Measurements from ENCODE around the gene WAS. TPM values are rescaled to one million over a fixed set of nuclear protein-coding genes. Genes with fewer than 3 reads are reported as not detected.
"Not testable (repeated sequence)": the region's sequence is repeated elsewhere in the genome, so short reads cannot be mapped to it uniquely, and the experiment has no call there.

WAS gene
- total and polyA plus RNA-seq, 3 donors from 2014 or later, result 2.5 to 5.5 (median 4.7) TPM

- H3K36me3 ChIP-seq (ENCODE audit: low read depth, missing control alignments), result no peaks in the 10 kb centered on the region
- DNase-seq, result no peak
- WGBS, 2 donors, result 76 to 86% methylated on average over 2 of the region's 2 CpGs
- no peaks in the 10 kb centered on the region for H3K27me3 ChIP-seq
- H3K4me3 ChIP-seq, result no peak overlapping the region
- no peak overlapping the region for H3K27ac ChIP-seq
- no peaks in the 10 kb centered on the region for H3K9me3 ChIP-seq
- no peaks in the 10 kb centered on the region for H3K4me1 ChIP-seq
- intact Hi-C loops (cut with DNase I; ENCODE audit: low total_unique reads), result no loop called here
- TF ChIP-seq POLR2A (IDR thresholded peaks at IDR 0.05), result no peak
- TF ChIP-seq, protein P1, sequence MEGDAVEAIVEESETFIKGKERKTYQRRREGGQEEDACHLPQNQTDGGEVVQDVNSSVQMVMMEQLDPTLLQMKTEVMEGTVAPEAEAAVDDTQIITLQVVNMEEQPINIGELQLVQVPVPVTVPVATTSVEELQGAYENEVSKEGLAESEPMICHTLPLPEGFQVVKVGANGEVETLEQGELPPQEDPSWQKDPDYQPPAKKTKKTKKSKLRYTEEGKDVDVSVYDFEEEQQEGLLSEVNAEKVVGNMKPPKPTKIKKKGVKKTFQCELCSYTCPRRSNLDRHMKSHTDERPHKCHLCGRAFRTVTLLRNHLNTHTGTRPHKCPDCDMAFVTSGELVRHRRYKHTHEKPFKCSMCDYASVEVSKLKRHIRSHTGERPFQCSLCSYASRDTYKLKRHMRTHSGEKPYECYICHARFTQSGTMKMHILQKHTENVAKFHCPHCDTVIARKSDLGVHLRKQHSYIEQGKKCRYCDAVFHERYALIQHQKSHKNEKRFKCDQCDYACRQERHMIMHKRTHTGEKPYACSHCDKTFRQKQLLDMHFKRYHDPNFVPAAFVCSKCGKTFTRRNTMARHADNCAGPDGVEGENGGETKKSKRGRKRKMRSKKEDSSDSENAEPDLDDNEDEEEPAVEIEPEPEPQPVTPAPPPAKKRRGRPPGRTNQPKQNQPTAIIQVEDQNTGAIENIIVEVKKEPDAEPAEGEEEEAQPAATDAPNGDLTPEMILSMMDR (IDR thresholded peaks at IDR 0.05), result no peak
Observed at GRCh38 chrX:48665991-48666390, 17.6 kb upstream of the WAS start.

- no peaks in the 10 kb centered on the region for H3K9me3 ChIP-seq
- H3K4me1 ChIP-seq, result no peaks in the 10 kb centered on the region
- H3K27ac ChIP-seq, result no peak overlapping the region
- H3K27me3 ChIP-seq, result no peaks in the 10 kb centered on the region
- no peaks in the 10 kb centered on the region for H3K36me3 ChIP-seq (ENCODE audit: low read depth, missing control alignments)
- DNase-seq, result no peak
- H3K4me3 ChIP-seq, result no peak overlapping the region
- TF ChIP-seq, protein P1 (IDR thresholded peaks at IDR 0.05), result no peak
- no peak for TF ChIP-seq POLR2A (IDR thresholded peaks at IDR 0.05)
- 90 to 100% methylated on average over 1 to 4 of the region's 4 CpGs for WGBS, 2 donors
- intact Hi-C loops (cut with DNase I; ENCODE audit: low total_unique reads), result no loop called here
Observed at GRCh38 chrX:48666649-48667048, 16.9 kb upstream of the WAS start.

DNA sequence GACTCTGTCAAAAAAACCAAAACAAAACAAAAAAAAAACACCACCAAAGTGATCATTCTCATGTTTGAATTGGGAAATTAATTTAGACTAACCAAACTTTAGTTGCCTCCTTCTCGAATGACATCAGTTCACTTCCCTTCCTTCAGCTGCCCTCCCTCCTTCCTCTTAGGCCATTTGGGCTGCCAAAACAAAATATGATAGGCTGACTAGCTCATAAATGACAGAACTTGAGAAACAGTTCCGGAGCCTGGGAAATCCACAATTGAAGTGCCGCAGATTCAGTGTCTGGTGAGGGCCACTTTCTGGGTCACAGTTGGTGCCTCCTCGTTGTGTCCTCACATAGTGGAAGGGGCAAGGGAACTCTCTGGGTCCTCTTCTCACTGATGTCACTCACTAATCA, 16.1 kb upstream of the WAS start:
- no peaks in the 10 kb centered on the region for H3K4me1 ChIP-seq
- 74 to 77% methylated on average over 4 of the region's 4 CpGs for WGBS, 2 donors
- TF ChIP-seq, protein P1 (IDR thresholded peaks at IDR 0.05), result no peak
- no peak for DNase-seq
- intact Hi-C loops (cut with DNase I; ENCODE audit: low total_unique reads), result no loop called here
- H3K27ac ChIP-seq, result no peak overlapping the region
- no peaks in the 10 kb centered on the region for H3K27me3 ChIP-seq
- no peaks in the 10 kb centered on the region for H3K9me3 ChIP-seq
- H3K36me3 ChIP-seq (ENCODE audit: low read depth, missing control alignments), result no peaks in the 10 kb centered on the region
- no peak overlapping the region for H3K4me3 ChIP-seq

GRCh38 chrX:48668187-48668586, 15.4 kb upstream of the WAS start:
- H3K4me3 ChIP-seq; intact Hi-C loops (cut with DNase I; ENCODE audit: low total_unique reads); DNase-seq; H3K27ac ChIP-seq; H3K9me3 ChIP-seq; H3K36me3 ChIP-seq (ENCODE audit: low read depth, missing control alignments); H3K27me3 ChIP-seq; H3K4me1 ChIP-seq: not testable (repeated sequence)
- WGBS, 2 donors, result 82 to 87% methylated on average over 11 of the region's 11 CpGs

DNA sequence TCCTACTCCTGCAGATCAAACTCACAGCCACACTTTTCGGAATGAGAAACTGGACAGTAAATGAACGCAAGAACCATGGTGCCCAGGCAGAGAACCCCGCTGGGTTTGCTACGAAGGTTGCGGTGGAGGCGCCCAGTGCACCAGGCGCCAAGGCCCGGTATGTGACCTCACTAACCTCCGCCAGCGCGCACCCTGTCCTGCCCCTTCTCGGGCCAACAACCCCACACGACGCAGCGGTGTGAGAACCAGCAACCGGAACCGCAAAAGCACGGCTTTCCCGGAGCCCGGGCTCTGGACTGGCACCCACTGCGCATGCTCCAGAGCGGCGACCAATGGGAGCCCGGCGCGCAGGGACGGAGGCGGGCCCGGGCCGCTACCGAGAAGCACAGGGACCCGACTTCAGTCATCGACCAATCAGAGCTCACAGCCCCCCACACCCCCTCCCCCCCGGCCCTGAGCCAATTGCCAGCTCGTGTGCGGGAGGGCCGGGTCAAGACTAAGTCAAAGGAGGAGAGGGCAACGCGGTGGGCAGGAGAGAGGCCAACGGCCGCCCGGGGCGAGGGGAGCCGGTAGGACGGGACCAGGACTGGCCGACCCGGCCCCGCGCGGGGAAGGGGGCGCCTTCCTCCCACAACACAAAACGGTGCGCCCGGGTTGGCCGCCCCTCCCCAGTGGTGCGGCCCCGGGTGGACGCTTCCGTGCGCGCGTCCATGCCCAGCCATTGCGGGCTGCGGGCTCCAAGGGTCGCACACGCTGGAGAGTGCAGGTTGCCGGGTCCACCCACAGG, 7.3 kb upstream of the WAS start:
- WGBS, 2 donors, result 0% methylated on average over 1 of the region's 67 CpGs; no CpG with 5 or more reads in 1 of the 2 donors
- intact Hi-C loops (cut with DNase I; ENCODE audit: low total_unique reads), result no loop called here
- peak; percentile 89 for DNase-seq
- H3K27me3 ChIP-seq, result no peaks in the 10 kb centered on the region
- H3K4me1 ChIP-seq, result no peaks in the 10 kb centered on the region
- TF ChIP-seq, protein P1 (IDR thresholded peaks at IDR 0.05), result no peak
- no peak for TF ChIP-seq POLR2A (IDR thresholded peaks at IDR 0.05)
- H3K27ac ChIP-seq, result peak overlapping the region; percentile 83
- no peaks in the 10 kb centered on the region for H3K36me3 ChIP-seq (ENCODE audit: low read depth, missing control alignments)
- no peaks in the 10 kb centered on the region for H3K9me3 ChIP-seq
- peak overlapping the region; percentile 63 to 79 for H3K4me3 ChIP-seq
